ENCODE results near the gene ETV7.
"Not testable (repeated sequence)": the region's sequence is repeated elsewhere in the genome, so short reads cannot be mapped to it uniquely, and the experiment has no call there.

Gene ETV7

GRCh38 chr6:36339146-36339545 is 48.3 kb downstream of the ETV7 start:
- DNase-seq (ENCODE audit: low read depth) = no peak

- DNase-seq (ENCODE audit: low read depth) = not testable (repeated sequence)
Observed at GRCh38 chr6:36338223-36338622, 49.2 kb downstream of the ETV7 start.

GRCh38 chr6:36337814-36338213 is 49.7 kb downstream of the ETV7 start:
- DNase-seq (ENCODE audit: low read depth) = no peak

- DNase-seq (ENCODE audit: low read depth) = no peak
Observed at GRCh38 chr6:36336779-36337241, 50.7 kb downstream of the ETV7 start, which contains the start of gene BNIP5. TSS of gene BNIP5 (minus strand) at chr6:36336888. CDS start at chr6:36330690, 6,198 bp downstream.

- no peak for DNase-seq (ENCODE audit: low read depth)
Observed at GRCh38 chr6:36336208-36336710, 51.2 kb downstream of the ETV7 start.

GRCh38 chr6:36335465-36336207 is 51.8 kb downstream of the ETV7 start:
- no peak for DNase-seq (ENCODE audit: low read depth)

GRCh38 chr6:36334832-36335459 is 52.5 kb downstream of the ETV7 start:
- DNase-seq (ENCODE audit: low read depth) = no peak

- DNase-seq (ENCODE audit: low read depth) = no peak
Observed at GRCh38 chr6:36333931-36334725, 53.3 kb downstream of the ETV7 start.

- DNase-seq (ENCODE audit: low read depth) = no peak
Observed at GRCh38 chr6:36333171-36333895, 54.1 kb downstream of the ETV7 start.

GRCh38 chr6:36331381-36331780 is 56.1 kb downstream of the ETV7 start:
- no peak for DNase-seq (ENCODE audit: low read depth)

GRCh38 chr6:36330366-36330765 is 57.1 kb downstream of the ETV7 start:
- DNase-seq (ENCODE audit: low read depth) = no peak

- no peak for DNase-seq (ENCODE audit: low read depth)
Observed at GRCh38 chr6:36329798-36330291, 57.6 kb downstream of the ETV7 start.

- no peak for DNase-seq (ENCODE audit: low read depth)
Observed at GRCh38 chr6:36328600-36328999, 58.9 kb downstream of the ETV7 start.

GRCh38 chr6:36327919-36328236 is 59.6 kb downstream of the ETV7 start:
- no peak for DNase-seq (ENCODE audit: low read depth)

- DNase-seq (ENCODE audit: low read depth) = no peak
Observed at GRCh38 chr6:36327226-36327918, 60.1 kb downstream of the ETV7 start.

- DNase-seq (ENCODE audit: low read depth) = no peak
Observed at GRCh38 chr6:36326356-36326995, 61.0 kb downstream of the ETV7 start.

- DNase-seq (ENCODE audit: low read depth) = no peak
Observed at GRCh38 chr6:36324715-36325114, 62.8 kb downstream of the ETV7 start.

- no peak for DNase-seq (ENCODE audit: low read depth)
Observed at GRCh38 chr6:36324191-36324590, 63.3 kb downstream of the ETV7 start.

- no peak for DNase-seq (ENCODE audit: low read depth)
Observed at GRCh38 chr6:36323062-36323461, 64.4 kb downstream of the ETV7 start.

GRCh38 chr6:36322591-36322990 is 64.9 kb downstream of the ETV7 start:
- no peak for DNase-seq (ENCODE audit: low read depth)

- no peak for DNase-seq (ENCODE audit: low read depth)
Observed at GRCh38 chr6:36320475-36320874, 67.0 kb downstream of the ETV7 start.
